IPS-18a (cell line): ENCODE data around the gene VASP.
"Not testable (repeated sequence)": the region's sequence is repeated elsewhere in the genome, so short reads cannot be mapped to it uniquely, and the experiment has no call there.

Experiments
- H3K27ac ChIP-seq: one replicate; pipeline ENCODE4 v1.5.1; 2013; ENCODE audit warnings: low read length
- H3K27me3 ChIP-seq: one replicate; pipeline ENCODE4 v1.6.1; 2013; ENCODE audit warnings: mild to moderate bottlenecking, low read length; ENCODE audit not compliant: control insufficient read depth, insufficient read depth
- H3K36me3 ChIP-seq: one replicate; pipeline ENCODE4 v1.6.1; 2013; ENCODE audit warnings: low read depth, low read length; ENCODE audit not compliant: control insufficient read depth
- H3K4me1 ChIP-seq: one replicate; pipeline ENCODE4 v1.6.1; 2013; ENCODE audit warnings: low read depth, low read length; ENCODE audit not compliant: control insufficient read depth
- H3K4me3 ChIP-seq: one replicate; pipeline ENCODE4 v1.5.1; 2013; ENCODE audit warnings: low read length
- H3K9ac ChIP-seq: one replicate; pipeline ENCODE4 v1.6.1; 2013; ENCODE audit warnings: mild to moderate bottlenecking, low read length, moderate library complexity
- H3K9me3 ChIP-seq: one replicate; pipeline ENCODE4 v1.6.1; 2013; ENCODE audit warnings: low read depth, low read length; ENCODE audit not compliant: control insufficient read depth

Gene VASP

GRCh38 chr19:45502111-45502510 lies 5.2 kb upstream of the VASP start:
- no peaks in the 10 kb centered on the region for H3K36me3 ChIP-seq
- H3K9ac ChIP-seq = no peak overlapping the region
- H3K9me3 ChIP-seq = no peaks in the 10 kb centered on the region
- H3K4me3 ChIP-seq = no peak overlapping the region
- H3K4me1 ChIP-seq = peaks cover 28% of the 10 kb centered on the region
- H3K27ac ChIP-seq = no peak overlapping the region
- H3K27me3 ChIP-seq = peaks cover 27% of the 10 kb centered on the region

- Histone ChIP-seq H3K27ac (no peak overlapping the region), H3K36me3 (no peaks in the 10 kb centered on the region), H3K4me3 (no peak overlapping the region), H3K4me1 (peaks cover 18% of the 10 kb centered on the region), H3K27me3 (peaks cover 14% of the 10 kb centered on the region), H3K9me3 (no peaks in the 10 kb centered on the region), H3K9ac (no peak overlapping the region)
These were observed 3.4 kb upstream of the VASP start for GRCh38 chr19:45503909-45504308.

- no peak overlapping the region for H3K27ac ChIP-seq
- no peaks in the 10 kb centered on the region for H3K36me3 ChIP-seq
- H3K4me1 ChIP-seq = peaks cover 22% of the 10 kb centered on the region
- H3K4me3 ChIP-seq = no peak overlapping the region
- H3K9ac ChIP-seq = no peak overlapping the region
- peaks cover 4% of the 10 kb centered on the region for H3K27me3 ChIP-seq
- H3K9me3 ChIP-seq = no peaks in the 10 kb centered on the region
These were observed 1.9 kb upstream of the VASP start for GRCh38 chr19:45505151-45505995.

- Histone ChIP-seq H3K27ac (no peak overlapping the region), H3K4me3 (peak overlapping the region; percentile 83), H3K9me3 (no peaks in the 10 kb centered on the region), H3K27me3 (peaks cover 2% of the 10 kb centered on the region), H3K9ac (peak overlapping the region; percentile 36), H3K4me1 (peaks cover 20% of the 10 kb centered on the region), H3K36me3 (no peaks in the 10 kb centered on the region)
These were observed 1.4 kb upstream of the VASP start for GRCh38 chr19:45505996-45506245.

GRCh38 chr19:45506246-45506988 lies 862 bp upstream of the VASP start:
- peak overlapping the region; percentile 83 for H3K4me3 ChIP-seq
- H3K36me3 ChIP-seq = no peaks in the 10 kb centered on the region
- H3K9me3 ChIP-seq = no peaks in the 10 kb centered on the region
- H3K9ac ChIP-seq = peak overlapping the region; percentile 88
- no peak overlapping the region for H3K27ac ChIP-seq
- peaks cover 15% of the 10 kb centered on the region for H3K4me1 ChIP-seq
- no peaks in the 10 kb centered on the region for H3K27me3 ChIP-seq

- Histone ChIP-seq H3K27me3 (no peaks in the 10 kb centered on the region), H3K9ac (peak overlapping the region; percentile 88), H3K9me3 (no peaks in the 10 kb centered on the region), H3K36me3 (no peaks in the 10 kb centered on the region), H3K4me3 (peak overlapping the region; percentile 83), H3K4me1 (peaks cover 8% of the 10 kb centered on the region), H3K27ac (peak overlapping the region; percentile 78)
These were observed 665 bp downstream of the VASP start for GRCh38 chr19:45507872-45508416.

- Histone ChIP-seq H3K4me3 (peak overlapping the region; percentile 83), H3K9me3 (no peaks in the 10 kb centered on the region), H3K36me3 (no peaks in the 10 kb centered on the region), H3K27ac (peak overlapping the region; percentile 78), H3K4me1 (peaks cover 8% of the 10 kb centered on the region), H3K9ac (peak overlapping the region; percentile 88), H3K27me3 (no peaks in the 10 kb centered on the region)
These were observed 1.2 kb downstream of the VASP start for GRCh38 chr19:45508417-45508860.

GRCh38 chr19:45508861-45509691 lies 1.8 kb downstream of the VASP start:
- Histone ChIP-seq H3K9ac (peak overlapping the region; percentile 88), H3K9me3 (no peaks in the 10 kb centered on the region), H3K27ac (peak overlapping the region; percentile 78), H3K27me3 (no peaks in the 10 kb centered on the region), H3K4me1 (peaks cover 8% of the 10 kb centered on the region), H3K4me3 (peak overlapping the region; percentile 83), H3K36me3 (peaks cover 5% of the 10 kb centered on the region)

- Histone ChIP-seq H3K4me3 (peak overlapping the region; percentile 83), H3K27me3 (no peaks in the 10 kb centered on the region), H3K27ac (peak overlapping the region; percentile 78), H3K4me1 (peaks cover 8% of the 10 kb centered on the region), H3K9ac (peak overlapping the region; percentile 41), H3K9me3 (no peaks in the 10 kb centered on the region), H3K36me3 (peaks cover 5% of the 10 kb centered on the region)
These were observed 2.4 kb downstream of the VASP start for GRCh38 chr19:45509692-45510015.

GRCh38 chr19:45510352-45510751 lies 3.1 kb downstream of the VASP start:
- H3K4me1 ChIP-seq, H3K4me3 ChIP-seq, H3K27ac ChIP-seq, H3K36me3 ChIP-seq, H3K9me3 ChIP-seq, H3K9ac ChIP-seq, H3K27me3 ChIP-seq: not testable (repeated sequence)

GRCh38 chr19:45511074-45511473 lies 3.8 kb downstream of the VASP start:
- Histone ChIP-seq H3K27ac (no peak overlapping the region), H3K4me1 (peaks cover 6% of the 10 kb centered on the region), H3K9ac (no peak overlapping the region)

More at GRCh38 chr19:45511074-45511473, 3.8 kb downstream of the VASP start:
- no peak overlapping the region for H3K4me3 ChIP-seq
- peaks cover 9% of the 10 kb centered on the region for H3K36me3 ChIP-seq
- H3K27me3 ChIP-seq = no peaks in the 10 kb centered on the region
- H3K9me3 ChIP-seq = no peaks in the 10 kb centered on the region
